Endodermal cell (in vitro differentiated cells): ENCODE data around the gene SUSD3. TPM values are rescaled to one million over a fixed set of nuclear protein-coding genes. Genes with fewer than 3 reads are reported as not detected.

ENCODE experiments used
- DNase-seq: peaks from one replicate; pipeline ENCODE4 v3.0.0-alpha.2; 2017
- H3K27ac ChIP-seq: 2 replicates; pipeline ENCODE4 v1.5.1; 2013; ENCODE audit warnings: mild to moderate bottlenecking, low read depth, low read length, moderate library complexity
- H3K27me3 ChIP-seq: 2 replicates; pipeline ENCODE4 v1.6.1; 2013; ENCODE audit warnings: mild to moderate bottlenecking, low read length, moderate library complexity; ENCODE audit not compliant: insufficient read depth, control insufficient read depth, poor library complexity, severe bottlenecking
- H3K36me3 ChIP-seq: 2 replicates; pipeline ENCODE4 v1.7.0; 2013; ENCODE audit warnings: mild to moderate bottlenecking, low read length, moderate library complexity; ENCODE audit not compliant: control insufficient read depth, insufficient read depth
- H3K4me1 ChIP-seq: one replicate; pipeline ENCODE4 v1.7.0; 2013; ENCODE audit warnings: low read length; ENCODE audit not compliant: control insufficient read depth, insufficient read depth
- H3K4me3 ChIP-seq: 2 replicates; pipeline ENCODE4 v1.5.1; 2013; ENCODE audit warnings: mild to moderate bottlenecking, low read length, moderate library complexity
- H3K9ac ChIP-seq: 2 replicates; pipeline ENCODE4 v1.6.1; 2013; ENCODE audit warnings: mild to moderate bottlenecking, low read length, moderate library complexity; ENCODE audit not compliant: poor library complexity, severe bottlenecking; ENCODE audit errors: extremely low read depth
- H3K9me3 ChIP-seq: 2 replicates; pipeline ENCODE4 v1.6.1; 2013; ENCODE audit warnings: mild to moderate bottlenecking, low read length, moderate library complexity; ENCODE audit not compliant: control insufficient read depth
- H3K27ac Mint-ChIP-seq: 2 replicates; pipeline ENCODE4 v1.8.0; 2020; ENCODE audit warnings: mixed read lengths
- H3K27me3 Mint-ChIP-seq: 2 replicates; pipeline ENCODE4 v1.8.0; 2021; ENCODE audit warnings: mild to moderate bottlenecking, mixed read lengths; ENCODE audit not compliant: insufficient read depth
- H3K36me3 Mint-ChIP-seq: 2 replicates; pipeline ENCODE4 v1.8.0; 2020; ENCODE audit warnings: low read depth, mixed read lengths
- H3K4me1 Mint-ChIP-seq: 2 replicates; pipeline ENCODE4 v1.8.0; 2020; ENCODE audit warnings: mixed read lengths
- H3K4me3 Mint-ChIP-seq: 2 replicates; pipeline ENCODE4 v1.8.0; 2020; ENCODE audit warnings: mild to moderate bottlenecking, moderate library complexity, mixed read lengths
- H3K9me3 Mint-ChIP-seq: 2 replicates; pipeline ENCODE4 v1.8.0; 2020; ENCODE audit warnings: mild to moderate bottlenecking, mixed read lengths
- WGBS, 2 experiments: methylation state at CpG; one replicate each; pipeline versions ENCODE4 v1.1.5 to v1.1.7; 2013; ENCODE audit warnings: missing lambda C conversion rate in 2 of 2, mixed read lengths in 1 of 2; ENCODE audit not compliant: insufficient coverage in 1 of 2, insufficient read length in 1 of 2; 5-methylcytosine and 5-hydroxymethylcytosine counted together
- total RNA-seq, 2 donors: library from RNA; stranded (reverse); fragmentation: NEBNext Ultra II Directional in 1 of 2; extraction: Animal tissue kit (Norgen Biotek cat#: 25700) in 1 of 2; gene quantifications; 2 replicates in 1 of 2; 3 replicates in 1 of 2; pipeline ENCODE4 v1.2.1, GENCODE V29; 2021
- TF ChIP-seq, protein P1 (sequence below): fragments of 200-600 bp; sonication (generic); conservative IDR thresholded peaks from 2 replicates; pipeline ENCODE4 v1.5.0; 2021; ENCODE audit warnings: antibody characterized with exemption, mild to moderate bottlenecking

SUSD3 gene
- total RNA-seq, 2 donors from 2014 or later = 5.1 to 5.9 TPM

DNA sequence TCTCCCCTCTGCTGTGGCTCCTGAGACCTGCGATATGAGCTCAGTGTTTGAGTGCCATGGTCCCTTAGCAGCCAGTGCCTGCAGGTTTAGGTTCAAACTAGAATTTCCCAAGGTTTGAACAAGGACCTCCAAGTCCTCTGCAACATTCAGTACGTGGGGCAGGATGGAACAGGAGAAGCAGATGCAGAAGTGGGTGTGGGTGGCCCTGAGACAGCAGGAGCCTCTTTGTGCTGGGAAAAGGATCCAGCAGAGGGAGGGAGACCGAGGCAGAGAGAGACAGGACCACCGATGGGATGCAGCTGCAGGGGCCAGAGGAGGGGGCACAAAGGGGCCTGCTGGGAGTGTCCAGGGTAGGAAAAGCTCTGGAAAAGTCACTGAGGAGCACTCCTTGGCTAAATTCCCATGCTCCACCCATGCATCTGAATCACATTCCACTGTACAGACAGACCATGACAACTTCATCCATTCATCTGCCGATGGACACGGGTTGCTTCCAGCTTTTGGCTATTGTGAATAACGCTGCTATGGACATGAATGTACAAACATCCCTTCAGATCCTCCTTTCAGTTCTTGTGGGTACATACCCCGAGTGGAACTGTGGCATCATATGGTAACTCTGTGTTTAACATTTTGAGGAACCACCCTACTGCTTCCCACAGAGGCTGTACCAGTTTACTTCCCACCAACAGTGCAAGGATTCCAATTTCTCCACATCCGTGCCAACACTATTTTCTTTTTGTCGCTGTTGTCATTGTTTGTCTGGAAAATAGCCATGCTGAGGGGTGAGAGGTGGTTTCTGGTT, 26.7 kb upstream of the SUSD3 start:
- TF ChIP-seq, protein P1, sequence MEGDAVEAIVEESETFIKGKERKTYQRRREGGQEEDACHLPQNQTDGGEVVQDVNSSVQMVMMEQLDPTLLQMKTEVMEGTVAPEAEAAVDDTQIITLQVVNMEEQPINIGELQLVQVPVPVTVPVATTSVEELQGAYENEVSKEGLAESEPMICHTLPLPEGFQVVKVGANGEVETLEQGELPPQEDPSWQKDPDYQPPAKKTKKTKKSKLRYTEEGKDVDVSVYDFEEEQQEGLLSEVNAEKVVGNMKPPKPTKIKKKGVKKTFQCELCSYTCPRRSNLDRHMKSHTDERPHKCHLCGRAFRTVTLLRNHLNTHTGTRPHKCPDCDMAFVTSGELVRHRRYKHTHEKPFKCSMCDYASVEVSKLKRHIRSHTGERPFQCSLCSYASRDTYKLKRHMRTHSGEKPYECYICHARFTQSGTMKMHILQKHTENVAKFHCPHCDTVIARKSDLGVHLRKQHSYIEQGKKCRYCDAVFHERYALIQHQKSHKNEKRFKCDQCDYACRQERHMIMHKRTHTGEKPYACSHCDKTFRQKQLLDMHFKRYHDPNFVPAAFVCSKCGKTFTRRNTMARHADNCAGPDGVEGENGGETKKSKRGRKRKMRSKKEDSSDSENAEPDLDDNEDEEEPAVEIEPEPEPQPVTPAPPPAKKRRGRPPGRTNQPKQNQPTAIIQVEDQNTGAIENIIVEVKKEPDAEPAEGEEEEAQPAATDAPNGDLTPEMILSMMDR = no peak
- Mint-ChIP-seq H3K27ac (no peak overlapping the region), H3K4me1 (no peaks in the 10 kb centered on the region), H3K4me3 (no peak overlapping the region), H3K36me3 (no peaks in the 10 kb centered on the region), H3K27me3 (peaks cover 4% of the 10 kb centered on the region), H3K9me3 (no peaks in the 10 kb centered on the region)
- 84 to 85% methylated on average over 6 to 10 of the region's 10 CpGs for WGBS, 2 experiments
- Histone ChIP-seq H3K4me1 (no peaks in the 10 kb centered on the region), H3K9ac (no peak overlapping the region), H3K9me3 (no peaks in the 10 kb centered on the region), H3K27ac (no peak overlapping the region), H3K27me3 (no peaks in the 10 kb centered on the region), H3K36me3 (no peaks in the 10 kb centered on the region), H3K4me3 (no peak overlapping the region)
- no peak for DNase-seq

DNA sequence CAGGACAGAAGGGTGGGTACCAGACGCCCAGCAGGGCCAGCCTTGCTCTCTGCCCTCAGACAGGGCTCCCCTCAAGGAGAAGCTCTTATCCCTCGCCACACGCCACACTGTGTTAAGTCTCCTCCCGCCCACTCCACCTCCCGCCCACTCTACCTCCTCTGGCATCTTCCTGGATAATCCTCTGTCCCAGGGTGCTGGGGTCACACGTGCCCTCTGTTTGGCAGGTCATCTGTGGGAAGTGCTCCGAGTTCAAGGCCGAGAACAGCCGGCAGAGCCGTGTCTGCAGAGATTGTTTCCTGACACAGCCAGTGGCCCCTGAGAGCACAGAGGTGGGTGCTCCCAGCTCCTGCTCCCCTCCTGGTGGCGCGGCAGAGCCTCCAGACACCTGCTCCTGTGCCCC, 26.0 kb upstream of the SUSD3 start:
- no peak for DNase-seq
- Mint-ChIP-seq H3K9me3 (no peaks in the 10 kb centered on the region), H3K36me3 (no peaks in the 10 kb centered on the region), H3K27me3 (peaks cover 4% of the 10 kb centered on the region), H3K27ac (no peak overlapping the region), H3K4me3 (no peak overlapping the region), H3K4me1 (no peaks in the 10 kb centered on the region)
- no peaks in the 10 kb centered on the region for H3K9me3 ChIP-seq
- H3K27me3 ChIP-seq = no peaks in the 10 kb centered on the region
- H3K4me3 ChIP-seq = no peak overlapping the region
- 85 to 89% methylated on average over 12 of the region's 12 CpGs for WGBS, 2 experiments
- no peak overlapping the region for H3K9ac ChIP-seq
- no peaks in the 10 kb centered on the region for H3K4me1 ChIP-seq
- TF ChIP-seq, protein P1 = no peak
- H3K27ac ChIP-seq = no peak overlapping the region
- H3K36me3 ChIP-seq = no peaks in the 10 kb centered on the region

DNA sequence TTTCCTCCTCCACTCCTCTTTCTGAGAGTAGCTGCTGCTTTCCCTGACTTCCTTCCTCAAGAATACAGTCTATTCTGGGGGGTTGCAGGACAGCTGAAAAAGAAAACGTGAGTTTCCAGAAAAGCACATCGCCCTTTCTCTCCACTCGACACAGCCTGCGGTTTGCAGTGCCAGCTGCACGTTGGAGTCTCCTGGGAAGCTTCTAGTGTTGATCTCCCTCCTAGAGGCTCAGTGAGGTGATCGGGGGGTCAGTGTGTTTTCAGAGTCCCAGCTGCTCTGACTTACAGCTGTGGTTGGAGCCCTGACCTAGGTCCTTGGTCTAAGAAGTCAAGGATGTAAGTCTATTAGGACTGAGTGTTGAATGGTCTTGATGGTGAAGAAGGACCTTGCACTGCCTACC, 25.0 kb upstream of the SUSD3 start:
- H3K9me3 Mint-ChIP-seq = no peaks in the 10 kb centered on the region
- no peaks in the 10 kb centered on the region for H3K27me3 ChIP-seq
- H3K4me1 ChIP-seq = no peaks in the 10 kb centered on the region
- H3K9me3 ChIP-seq = no peaks in the 10 kb centered on the region
- H3K4me3 ChIP-seq = no peak overlapping the region
- H3K36me3 ChIP-seq = no peaks in the 10 kb centered on the region
- H3K27me3 Mint-ChIP-seq = peaks cover 4% of the 10 kb centered on the region
- H3K27ac Mint-ChIP-seq = no peak overlapping the region
- no peak overlapping the region for H3K27ac ChIP-seq
- TF ChIP-seq, protein P1 = no peak
- H3K36me3 Mint-ChIP-seq = no peaks in the 10 kb centered on the region
- H3K4me1 Mint-ChIP-seq = no peaks in the 10 kb centered on the region
- no peak overlapping the region for H3K4me3 Mint-ChIP-seq
- H3K9ac ChIP-seq = no peak overlapping the region
- 81 to 82% methylated on average over 6 of the region's 6 CpGs for WGBS, 2 experiments
- DNase-seq = no peak
